OCI-LY7 (cell line): ENCODE results near the gene ELOVL6. TPM values are rescaled to one million over a fixed set of nuclear protein-coding genes. Genes with fewer than 3 reads are reported as not detected.

Experiments
- BruUV-seq: library from RNA; stranded (reverse); fragments of 400-500 nt; replicated peaks from 2 replicates; lab custom pipeline; 2021; lab: Mats Ljungman, UMichigan
- CTCF ChIA-PET: fragments of 300-600 bp; sonication (Branson Sonifier 250); formaldehyde crosslinking; loops from one replicate; lab custom pipeline; 2022; ENCODE audit warnings: antibody characterized with exemption; ENCODE audit not compliant: unreplicated experiment; lab: Charles Lee
- POLR2A ChIA-PET: fragments of 300-600 bp; sonication (Branson Sonifier 250); formaldehyde crosslinking; loops from one replicate; lab custom pipeline; 2022; ENCODE audit warnings: antibody characterized with exemption; lab: Charles Lee
- DNase-seq: peaks from one replicate; pipeline ENCODE4 v3.0.0-alpha.2; 2015; ENCODE audit warnings: low spot score
- H2AFZ ChIP-seq: fragments of 200-600 bp; sonication (generic), shearing (Covaris generic); 2 replicates; pipeline ENCODE4 v1.6.1; 2014; ENCODE audit warnings: mild to moderate bottlenecking, antibody characterized with exemption, low read length, moderate library complexity
- H3K27ac ChIP-seq: fragments of 200-600 bp; sonication (generic); 2 replicates; pipeline ENCODE4 v1.5.1; 2014; ENCODE audit warnings: mixed run types, low read depth, mild to moderate bottlenecking, moderate library complexity, low read length, inconsistent platforms; ENCODE audit not compliant: poor library complexity, severe bottlenecking
- H3K36me3 ChIP-seq: fragments of 200-600 bp; sonication (generic); 2 replicates; pipeline ENCODE4 v1.6.1; 2014; ENCODE audit warnings: mild to moderate bottlenecking, antibody characterized with exemption, low read length, moderate library complexity, mixed read lengths; ENCODE audit not compliant: insufficient read depth
- H3K4me1 ChIP-seq: fragments of 200-600 bp; sonication (generic); 2 replicates; pipeline ENCODE4 v1.5.1; 2014; ENCODE audit warnings: mild to moderate bottlenecking, low read length; ENCODE audit not compliant: insufficient read depth, poor library complexity, severe bottlenecking
- H3K4me2 ChIP-seq: fragments of 200-600 bp; sonication (generic); 2 replicates; pipeline ENCODE4 v1.6.1; 2014; ENCODE audit warnings: mild to moderate bottlenecking, low read length
- H3K4me3 ChIP-seq: fragments of 200-600 bp; sonication (generic); 2 replicates; pipeline ENCODE4 v1.5.1; 2014; ENCODE audit warnings: mild to moderate bottlenecking, low read depth, low read length; ENCODE audit not compliant: poor library complexity, severe bottlenecking
- H3K79me2 ChIP-seq: fragments of 200-600 bp; sonication (generic); 2 replicates; pipeline ENCODE4 v1.6.1; 2016; ENCODE audit warnings: low read depth, mild to moderate bottlenecking, low read length, moderate library complexity, mixed read lengths; ENCODE audit not compliant: insufficient read depth
- H3K9me2 ChIP-seq: fragments of 200-600 bp; sonication (generic); 2 replicates; pipeline ENCODE4 v1.6.1; 2016; ENCODE audit warnings: mild to moderate bottlenecking, low read length, mixed read lengths; ENCODE audit not compliant: insufficient read depth
- H3K9me3 ChIP-seq: fragments of 200-600 bp; sonication (generic); 2 replicates; pipeline ENCODE4 v1.6.1; 2014; ENCODE audit warnings: mild to moderate bottlenecking, mixed run types, low read length, mixed read lengths
- H4K20me1 ChIP-seq: fragments of 200-600 bp; sonication (generic); 2 replicates; pipeline ENCODE4 v1.6.1; 2014; ENCODE audit warnings: mild to moderate bottlenecking, antibody characterized with exemption, low read length, moderate library complexity, mixed read lengths; ENCODE audit not compliant: insufficient read depth
- EZH2phosphoT487 ChIP-seq: fragments of 200-600 bp; sonication (generic); IDR thresholded peaks from 2 replicates; pipeline ENCODE4 v1.6.1; 2018; ENCODE audit warnings: low read depth, borderline replicate concordance, mild to moderate bottlenecking, mixed run types, antibody characterized with exemption, low read length, moderate library complexity, mixed read lengths
- intact Hi-C: fragments of 100-400 bp; cut with micrococcal nuclease; formaldehyde crosslinking; loops from one replicate; pipeline ENCODE4 v1.10.0; 2022; ENCODE audit not compliant: unreplicated experiment
- total RNA-seq, 2 experiments: library from RNA; depleted of rRNA in 1 of 2; stranded (reverse); fragments of >200 nt in 1 of 2; shearing (Covaris generic) in 1 of 2; gene quantifications; 2 replicates each; pipeline ENCODE4 v1.2.3, GENCODE V29; 2014 to 2022
- TF ChIP-seq, protein P1 (sequence below): fragments of 200-600 bp; sonication (generic); conservative IDR thresholded peaks from 2 replicates; pipeline ENCODE4 v1.5.1; 2014; ENCODE audit warnings: mild to moderate bottlenecking, antibody characterized with exemption, low read length, moderate library complexity, mixed read lengths

ELOVL6 gene
- total RNA-seq, 2 experiments from 2014 or later = 14.5 to 45.5 TPM

DNA sequence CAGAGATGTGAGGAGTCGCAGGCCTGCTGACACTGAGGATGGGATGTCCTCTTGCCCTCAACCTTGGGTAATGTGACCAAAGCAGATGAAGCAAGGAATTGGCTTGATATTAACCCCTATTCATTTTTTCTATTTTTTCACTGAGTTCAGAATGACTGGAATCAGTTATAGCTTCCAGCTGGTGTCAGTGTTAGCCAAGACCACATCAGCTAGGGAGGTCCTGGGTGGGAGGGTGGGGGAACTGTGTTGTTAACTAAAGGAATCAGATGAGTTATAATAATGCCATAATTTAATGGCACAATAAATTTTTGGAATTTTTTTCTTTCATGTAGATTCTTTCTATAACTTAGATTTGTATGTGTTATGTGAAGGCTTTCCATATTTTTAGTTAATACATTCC is 193.9 kb downstream of the ELOVL6 start:
- no peak overlapping the region for H3K4me2 ChIP-seq
- DNase-seq = no peak
- H2AFZ ChIP-seq = no peak overlapping the region
- H3K9me3 ChIP-seq = no peaks in the 10 kb centered on the region
- intact Hi-C loops = loop anchor here (5.0 kb wide), 1 partner anchor 208 kb away; no protein-coding TSS in a partner anchor
- no peaks in the 10 kb centered on the region for H4K20me1 ChIP-seq
- H3K4me3 ChIP-seq = no peak overlapping the region
- ChIA-PET CTCF (no interaction called here), POLR2A (interaction anchor here (0.6 kb wide), 1 partner anchor 323 kb away, joined by 3 read pairs; no protein-coding TSS in a partner anchor)
- no peaks in the 10 kb centered on the region for H3K4me1 ChIP-seq
- no peak overlapping the region for H3K27ac ChIP-seq
- TF ChIP-seq EZH2phosphoT487 = no peak
- H3K79me2 ChIP-seq = no peaks in the 10 kb centered on the region
- no peaks in the 10 kb centered on the region for H3K36me3 ChIP-seq
- BruUV-seq = no TSS peak
- H3K9me2 ChIP-seq = no peaks in the 10 kb centered on the region

DNA sequence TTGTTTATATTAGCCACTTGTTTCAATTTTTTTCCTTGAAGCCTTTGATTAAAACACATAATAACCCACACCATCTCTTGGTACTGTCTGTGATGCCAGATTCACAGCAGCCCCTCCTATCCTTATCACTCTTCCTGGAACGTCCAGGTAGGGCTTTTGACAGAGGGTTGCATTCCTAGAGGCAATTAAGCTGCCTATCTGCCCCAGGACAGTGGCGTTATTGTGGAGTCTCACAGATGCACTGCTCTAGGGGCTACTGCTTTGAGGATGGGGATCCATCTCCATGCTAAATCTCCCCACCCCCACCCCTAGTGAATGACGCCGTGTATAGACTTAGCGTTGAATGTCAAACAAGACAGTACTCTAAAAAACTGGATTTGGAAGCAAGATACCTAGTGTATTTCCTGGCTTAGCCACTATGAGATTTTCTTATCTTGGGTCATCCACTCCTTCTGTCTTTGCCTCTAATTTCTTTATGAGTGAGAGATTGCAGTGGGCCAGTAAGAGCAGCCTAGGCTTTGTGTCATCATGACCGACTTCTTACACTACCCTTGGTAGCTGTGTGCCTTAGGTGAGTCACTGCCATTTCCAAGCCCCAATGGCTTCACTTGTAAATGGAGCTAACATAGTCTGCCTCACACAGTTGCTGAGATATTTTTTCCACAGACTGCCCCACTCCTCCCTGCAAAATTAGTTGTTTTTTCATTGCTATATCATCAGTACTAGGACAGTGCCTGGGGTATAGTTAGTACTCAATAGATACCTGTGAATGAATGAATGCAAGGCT is 194.8 kb downstream of the ELOVL6 start:
- H3K27ac ChIP-seq = no peak overlapping the region
- H3K36me3 ChIP-seq = no peaks in the 10 kb centered on the region
- peaks cover 4% of the 10 kb centered on the region for H3K4me1 ChIP-seq
- POLR2A ChIA-PET = interaction anchor here (0.7 kb wide), 1 partner anchor 451 kb away, joined by 3 read pairs; no protein-coding TSS in a partner anchor
- no peaks in the 10 kb centered on the region for H3K79me2 ChIP-seq
- no peak for DNase-seq
- no peak overlapping the region for H3K4me3 ChIP-seq
- TF ChIP-seq, protein P1, sequence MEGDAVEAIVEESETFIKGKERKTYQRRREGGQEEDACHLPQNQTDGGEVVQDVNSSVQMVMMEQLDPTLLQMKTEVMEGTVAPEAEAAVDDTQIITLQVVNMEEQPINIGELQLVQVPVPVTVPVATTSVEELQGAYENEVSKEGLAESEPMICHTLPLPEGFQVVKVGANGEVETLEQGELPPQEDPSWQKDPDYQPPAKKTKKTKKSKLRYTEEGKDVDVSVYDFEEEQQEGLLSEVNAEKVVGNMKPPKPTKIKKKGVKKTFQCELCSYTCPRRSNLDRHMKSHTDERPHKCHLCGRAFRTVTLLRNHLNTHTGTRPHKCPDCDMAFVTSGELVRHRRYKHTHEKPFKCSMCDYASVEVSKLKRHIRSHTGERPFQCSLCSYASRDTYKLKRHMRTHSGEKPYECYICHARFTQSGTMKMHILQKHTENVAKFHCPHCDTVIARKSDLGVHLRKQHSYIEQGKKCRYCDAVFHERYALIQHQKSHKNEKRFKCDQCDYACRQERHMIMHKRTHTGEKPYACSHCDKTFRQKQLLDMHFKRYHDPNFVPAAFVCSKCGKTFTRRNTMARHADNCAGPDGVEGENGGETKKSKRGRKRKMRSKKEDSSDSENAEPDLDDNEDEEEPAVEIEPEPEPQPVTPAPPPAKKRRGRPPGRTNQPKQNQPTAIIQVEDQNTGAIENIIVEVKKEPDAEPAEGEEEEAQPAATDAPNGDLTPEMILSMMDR = no peak
- no peak for TF ChIP-seq EZH2phosphoT487
- no peak overlapping the region for H2AFZ ChIP-seq
- no peak overlapping the region for H3K4me2 ChIP-seq
- no TSS peak for BruUV-seq
- no peaks in the 10 kb centered on the region for H4K20me1 ChIP-seq
- CTCF ChIA-PET = no interaction called here
- no peaks in the 10 kb centered on the region for H3K9me3 ChIP-seq
- intact Hi-C loops = loop anchor here (5.0 kb wide), 1 partner anchor 209 kb away; no protein-coding TSS in a partner anchor
- no peaks in the 10 kb centered on the region for H3K9me2 ChIP-seq

DNA sequence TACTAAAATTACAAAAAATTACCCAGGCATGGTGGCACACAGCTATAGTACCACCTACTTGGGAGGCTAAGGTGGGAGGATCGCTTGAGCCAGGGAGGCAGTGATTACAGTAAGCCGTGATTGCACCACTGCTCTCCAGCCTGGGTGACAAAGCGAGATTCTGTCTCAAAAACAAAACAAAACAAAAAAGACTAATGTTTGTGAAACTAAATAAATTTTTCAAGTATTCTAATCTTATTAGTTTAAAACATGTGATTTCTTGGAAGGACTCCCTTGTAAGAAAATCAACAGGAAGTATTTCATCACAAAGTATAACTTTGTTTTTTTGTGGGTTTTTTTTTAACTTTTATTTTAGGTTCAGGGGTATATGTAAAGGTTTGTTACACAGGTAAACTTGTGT is 196.1 kb downstream of the ELOVL6 start:
- intact Hi-C loops = loop anchor here (1.0 to 5.0 kb wide), 2 partner anchors 210 to 310 kb away; no protein-coding TSS in a partner anchor
- H3K79me2 ChIP-seq = no peaks in the 10 kb centered on the region
- no peak overlapping the region for H3K27ac ChIP-seq
- BruUV-seq = no TSS peak
- DNase-seq = no peak
- no peaks in the 10 kb centered on the region for H4K20me1 ChIP-seq
- TF ChIP-seq, protein P1 = no peak
- no peak for TF ChIP-seq EZH2phosphoT487
- H3K4me1 ChIP-seq = peaks cover 4% of the 10 kb centered on the region
- no peak overlapping the region for H3K4me2 ChIP-seq
- no peak overlapping the region for H2AFZ ChIP-seq
- H3K9me3 ChIP-seq = no peaks in the 10 kb centered on the region
- H3K9me2 ChIP-seq = no peaks in the 10 kb centered on the region
- no peak overlapping the region for H3K4me3 ChIP-seq
- ChIA-PET CTCF (no interaction called here), POLR2A (interaction anchor here (0.6 kb wide), 1 partner anchor 9 kb away, joined by 3 read pairs; no protein-coding TSS in a partner anchor)
- H3K36me3 ChIP-seq = no peaks in the 10 kb centered on the region
